ENCODE results near the gene SUGP1.

GRCh38 chr19:19315444-19315843 lies 4.9 kb downstream of the SUGP1 start:
- TF ChIP-seq CTCF (IDR thresholded peaks at IDR 0.05 in 8 of 11, conservative IDR thresholded peaks at IDR 0.05 in 3 of 11) (no peak), POLR2A (IDR thresholded peaks at IDR 0.05) (no peak)
